Measurements from ENCODE around the gene PNRC1. TPM values are rescaled to one million over a fixed set of nuclear protein-coding genes. Genes with fewer than 3 reads are reported as not detected.
A peak's percentile ranks its signal among the peaks of the same experiment; 100 is the strongest.
"Not testable (repeated sequence)": the region's sequence is repeated elsewhere in the genome, so short reads cannot be mapped to it uniquely, and the experiment has no call there.

PNRC1 gene
- total RNA-seq, 1 experiment from 2014 or later, result 9.8 TPM

DNA sequence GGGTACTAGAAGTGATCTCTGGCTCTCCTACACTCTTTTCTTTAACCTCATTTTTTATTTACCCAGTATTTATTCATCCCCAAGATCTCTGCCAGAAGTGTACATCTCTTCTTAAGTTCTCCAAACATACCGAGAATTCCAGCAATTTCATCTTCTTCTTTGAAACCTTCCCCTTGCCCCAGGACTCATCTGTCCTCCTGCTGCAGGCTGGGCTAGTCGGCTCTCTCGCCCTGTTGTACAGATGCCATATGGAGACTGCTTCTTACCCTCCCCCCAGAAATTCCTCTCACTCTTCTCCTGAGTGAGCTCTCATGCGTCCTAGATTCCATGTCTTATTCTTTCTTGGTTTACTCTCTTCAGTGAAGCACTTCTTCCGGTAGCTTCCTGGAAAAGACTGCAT lies 21.9 kb upstream of the PNRC1 start:
- DNase-seq (ENCODE audit: low read depth), result no peak

DNA sequence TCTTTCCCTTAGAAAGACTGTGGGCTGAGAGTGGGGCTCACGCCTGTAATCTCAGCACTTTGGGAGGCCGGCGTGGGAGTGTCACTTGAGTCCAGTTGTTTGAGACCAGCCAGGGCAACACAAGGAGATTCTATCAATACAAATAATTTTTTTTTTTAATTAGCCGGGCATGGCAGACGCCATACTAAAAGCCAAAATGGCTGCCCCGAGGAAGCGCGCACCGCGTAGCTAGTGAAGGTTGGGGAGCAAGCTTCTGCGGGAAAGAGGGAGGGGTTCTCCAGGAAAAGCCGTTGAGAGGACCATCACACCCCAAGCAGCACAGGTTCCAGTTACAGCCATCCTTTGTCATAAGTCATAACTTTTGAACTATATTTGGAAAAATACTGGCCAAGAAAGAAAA lies 21.3 kb upstream of the PNRC1 start:
- DNase-seq (ENCODE audit: low read depth), result no peak

DNA sequence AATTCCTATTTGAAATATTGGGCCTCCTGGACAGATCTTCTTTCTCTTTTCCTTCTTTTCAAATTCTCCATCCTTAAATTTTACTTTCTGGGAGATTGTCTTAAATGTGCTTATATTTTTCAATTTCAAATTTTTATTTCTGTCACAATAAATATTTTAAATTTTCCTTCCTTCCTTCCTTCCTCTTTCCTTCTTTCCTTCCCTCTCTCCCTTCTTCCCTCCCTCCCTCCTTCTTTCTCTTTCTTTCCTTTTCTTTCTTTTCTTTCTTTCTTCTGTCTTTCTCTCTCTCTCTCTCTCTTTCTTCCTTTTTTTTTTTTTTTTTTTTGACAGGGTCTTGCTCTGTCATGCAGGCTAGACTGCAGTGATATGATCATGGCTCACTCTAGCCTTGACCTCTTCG lies 16.7 kb upstream of the PNRC1 start:
- DNase-seq (ENCODE audit: low read depth), result no peak

DNA sequence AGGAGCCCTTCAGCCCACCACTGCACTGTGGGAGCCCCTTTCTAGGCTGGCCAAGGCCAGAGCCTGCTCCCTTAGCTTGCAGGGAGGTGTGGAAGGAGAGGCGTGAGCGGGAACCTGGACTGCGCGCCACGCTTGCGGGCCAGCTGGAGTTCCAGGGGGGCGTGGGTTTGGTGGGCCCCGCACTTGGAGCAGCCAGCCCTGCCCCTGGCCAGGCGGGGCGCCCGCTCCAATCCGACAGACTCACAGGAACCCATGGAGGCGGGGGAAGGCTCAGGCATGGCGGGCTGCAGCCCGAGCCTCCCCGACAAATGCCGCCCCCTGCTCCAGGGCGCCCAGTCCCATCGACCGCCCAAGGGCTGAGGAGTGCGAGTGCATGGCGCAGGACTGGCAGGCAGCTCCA lies 15.6 kb upstream of the PNRC1 start:
- DNase-seq (ENCODE audit: low read depth), result not testable (repeated sequence)

DNA sequence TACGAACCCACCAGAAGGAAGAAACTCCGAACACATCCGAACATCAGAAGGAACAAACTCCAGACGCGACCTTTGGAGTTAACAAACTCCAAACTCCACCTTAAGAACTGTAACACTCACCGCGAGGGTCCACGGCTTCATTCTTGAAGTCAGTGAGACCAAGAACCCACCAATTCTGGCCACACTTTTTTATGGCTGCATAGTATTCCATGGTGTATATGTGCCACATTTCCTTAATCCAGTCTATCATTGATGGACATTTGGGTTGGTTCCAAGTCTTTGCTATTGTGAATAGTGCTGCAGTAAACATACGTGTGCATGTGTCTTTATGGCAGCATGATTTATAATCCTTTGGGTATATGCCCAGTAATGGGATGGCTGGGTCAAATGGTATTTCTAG lies 14.4 kb upstream of the PNRC1 start:
- DNase-seq (ENCODE audit: low read depth), result not testable (repeated sequence)

DNA sequence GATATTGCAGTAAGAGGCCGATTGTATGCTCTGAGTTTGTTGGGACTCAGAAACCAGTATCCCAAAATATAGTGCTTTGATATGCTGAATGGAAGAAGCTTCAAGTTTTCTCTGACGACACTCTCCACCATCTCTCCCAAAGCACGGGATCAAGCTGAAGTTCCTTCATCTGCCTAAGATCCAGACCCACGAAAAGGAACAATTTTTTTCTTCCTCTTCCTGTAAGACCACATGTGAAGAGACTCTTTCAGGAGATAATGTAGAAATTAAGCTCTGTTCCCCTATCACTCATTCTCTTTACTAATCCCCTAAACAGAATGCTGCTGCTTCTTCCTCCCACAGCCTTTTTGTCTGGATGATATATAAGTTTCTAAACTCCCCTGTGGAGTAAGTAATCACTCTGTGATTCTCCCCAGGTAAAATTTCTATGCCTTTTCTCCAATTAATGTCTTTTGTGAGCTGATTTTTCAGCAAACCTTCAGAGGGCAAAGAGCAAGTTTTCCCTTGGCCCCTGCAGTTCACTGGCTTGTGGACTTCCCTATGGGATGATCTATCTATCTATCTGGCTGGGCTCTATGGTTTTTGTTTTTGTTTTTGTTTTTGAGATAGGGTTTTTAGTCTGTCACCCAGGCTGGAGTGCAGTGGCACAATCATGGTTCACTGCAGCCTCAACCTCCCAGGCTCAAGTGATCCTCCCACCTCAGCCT lies 13.5 kb upstream of the PNRC1 start:
- DNase-seq (ENCODE audit: low read depth), result no peak

DNA sequence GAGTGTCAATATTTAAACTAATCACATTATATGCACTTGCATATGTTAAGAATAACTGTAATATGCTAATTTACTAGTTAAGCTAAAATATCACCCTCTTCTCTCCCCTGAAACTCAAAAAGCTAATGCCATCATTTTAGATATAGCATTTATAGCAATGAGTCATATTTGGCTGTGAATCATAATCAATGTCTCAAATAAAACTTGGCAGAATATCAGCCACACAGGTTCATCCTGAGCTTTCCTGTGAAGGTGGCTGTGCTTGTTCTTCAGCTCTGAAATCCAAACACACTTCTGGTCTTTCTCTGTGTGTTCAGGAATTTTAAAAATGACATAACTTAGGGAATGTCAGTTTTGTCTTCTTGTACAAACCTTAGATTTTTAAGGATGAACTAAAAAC lies 12.8 kb upstream of the PNRC1 start:
- DNase-seq (ENCODE audit: low read depth), result no peak

DNA sequence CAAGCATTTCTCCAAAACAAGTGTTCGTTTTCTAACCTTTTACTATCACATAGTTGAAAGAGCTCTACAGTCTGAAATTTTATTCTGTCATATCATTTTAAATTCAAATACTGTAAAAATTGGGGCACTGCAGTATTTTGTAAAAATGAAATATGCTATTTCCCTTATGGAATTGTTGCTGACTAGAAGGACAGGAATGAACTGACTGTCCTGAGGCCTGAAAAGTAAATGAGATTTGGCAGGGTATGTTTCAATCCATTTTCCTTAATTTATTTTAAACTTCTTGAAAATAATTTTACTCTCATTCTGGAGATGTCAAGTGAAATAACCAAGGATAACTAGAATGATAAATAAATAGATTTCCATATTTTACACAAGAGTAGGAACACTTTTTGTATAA lies 11.9 kb upstream of the PNRC1 start:
- no peak for DNase-seq (ENCODE audit: low read depth)

DNA sequence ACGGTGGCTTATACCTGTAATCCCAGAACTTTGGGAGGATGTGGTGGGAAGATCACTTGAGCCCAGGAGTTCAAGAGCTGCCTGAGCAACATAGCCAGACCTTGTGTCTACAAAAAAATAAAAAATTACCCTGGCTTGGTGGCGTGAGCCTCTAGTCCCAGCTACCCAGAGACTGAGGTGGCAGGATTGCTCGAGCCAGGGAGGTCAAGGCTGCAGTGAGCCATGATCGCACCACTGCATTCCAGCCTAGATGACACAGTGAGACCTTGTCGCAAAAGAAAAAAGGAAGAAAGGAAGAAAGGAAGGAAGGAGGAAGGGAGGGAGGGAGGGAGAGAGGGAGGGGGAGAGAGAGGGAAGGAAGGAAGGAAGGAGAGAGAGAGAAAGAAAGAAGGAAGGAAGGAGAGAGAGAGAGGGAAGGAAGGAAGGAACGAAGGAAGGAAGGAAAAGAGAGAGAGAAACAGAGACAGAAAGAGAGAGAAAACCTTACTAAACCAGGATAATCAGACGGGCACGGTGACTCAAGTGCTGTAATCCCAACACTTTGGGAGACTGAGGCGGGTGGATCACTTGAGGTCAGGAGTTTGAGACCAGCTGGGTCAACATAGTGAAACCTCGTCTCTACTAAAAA lies 10.9 kb upstream of the PNRC1 start:
- no peak for DNase-seq (ENCODE audit: low read depth)

DNA sequence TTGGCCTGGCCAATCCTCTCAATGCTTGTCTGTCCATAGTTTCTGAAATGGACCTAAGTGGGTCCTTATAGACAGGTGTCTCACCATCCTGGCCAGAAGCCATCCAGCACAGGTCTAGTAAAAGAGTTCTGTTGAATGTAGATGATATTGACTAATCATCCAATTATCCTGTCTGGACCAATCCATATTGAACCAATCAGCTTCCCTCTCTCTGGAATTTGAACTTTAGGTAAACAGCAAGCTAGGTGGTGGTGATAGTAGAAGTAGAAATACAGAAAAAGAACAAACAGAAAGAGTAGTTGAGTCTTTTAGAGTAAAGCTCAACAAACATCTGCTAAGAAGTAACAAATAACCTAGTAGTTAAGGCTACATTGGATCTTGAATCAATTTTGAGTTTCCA lies 9.5 kb upstream of the PNRC1 start:
- no peak for DNase-seq (ENCODE audit: low read depth)

DNA sequence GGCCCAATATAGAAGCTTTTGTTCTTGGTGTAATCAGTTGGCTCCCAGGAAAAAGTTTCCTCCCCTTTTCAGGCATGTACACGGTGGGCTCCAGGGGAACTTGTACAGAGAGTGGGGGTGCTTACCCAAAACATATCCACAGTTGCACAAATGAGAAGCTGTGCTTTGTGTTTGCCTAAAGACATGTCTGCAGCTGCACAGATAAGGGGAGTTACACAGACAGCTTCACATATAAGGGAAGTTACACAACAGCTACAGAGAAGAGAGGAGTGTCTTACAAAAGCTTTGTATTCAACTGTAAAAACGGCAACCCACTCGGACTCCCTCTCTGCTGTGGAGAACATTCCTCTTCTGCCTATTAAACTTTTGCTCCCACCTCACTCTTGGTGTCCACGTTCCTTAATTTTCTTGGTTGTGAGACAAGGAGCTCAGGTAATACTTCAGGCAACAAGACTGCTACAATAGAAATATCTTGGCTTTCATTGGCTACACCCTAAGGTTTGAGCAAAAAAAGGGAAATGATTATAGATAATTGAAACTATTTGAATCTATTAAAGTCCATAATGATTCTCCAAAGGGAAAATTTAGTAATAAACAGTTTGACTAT lies 7.4 kb upstream of the PNRC1 start:
- no peak for DNase-seq (ENCODE audit: low read depth)

DNA sequence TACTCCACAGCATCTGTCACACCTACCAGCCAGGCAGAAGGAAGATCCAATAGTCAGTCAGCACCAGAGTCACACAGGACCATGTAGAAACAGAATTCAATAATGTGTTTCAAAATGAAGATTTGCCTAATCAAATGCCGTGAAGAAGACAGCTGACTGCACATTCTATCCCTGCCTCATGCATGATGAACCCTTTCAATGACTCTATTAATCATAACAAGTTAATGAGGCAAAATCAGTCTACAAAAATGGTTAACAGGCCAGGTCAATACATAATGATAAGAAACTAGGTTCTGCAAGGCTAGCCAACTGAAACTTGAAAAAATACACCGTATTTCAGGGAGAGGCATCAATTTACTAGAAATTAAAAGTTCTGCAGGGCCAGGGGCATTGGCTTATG lies 6.7 kb upstream of the PNRC1 start:
- no peak for DNase-seq (ENCODE audit: low read depth)

DNA sequence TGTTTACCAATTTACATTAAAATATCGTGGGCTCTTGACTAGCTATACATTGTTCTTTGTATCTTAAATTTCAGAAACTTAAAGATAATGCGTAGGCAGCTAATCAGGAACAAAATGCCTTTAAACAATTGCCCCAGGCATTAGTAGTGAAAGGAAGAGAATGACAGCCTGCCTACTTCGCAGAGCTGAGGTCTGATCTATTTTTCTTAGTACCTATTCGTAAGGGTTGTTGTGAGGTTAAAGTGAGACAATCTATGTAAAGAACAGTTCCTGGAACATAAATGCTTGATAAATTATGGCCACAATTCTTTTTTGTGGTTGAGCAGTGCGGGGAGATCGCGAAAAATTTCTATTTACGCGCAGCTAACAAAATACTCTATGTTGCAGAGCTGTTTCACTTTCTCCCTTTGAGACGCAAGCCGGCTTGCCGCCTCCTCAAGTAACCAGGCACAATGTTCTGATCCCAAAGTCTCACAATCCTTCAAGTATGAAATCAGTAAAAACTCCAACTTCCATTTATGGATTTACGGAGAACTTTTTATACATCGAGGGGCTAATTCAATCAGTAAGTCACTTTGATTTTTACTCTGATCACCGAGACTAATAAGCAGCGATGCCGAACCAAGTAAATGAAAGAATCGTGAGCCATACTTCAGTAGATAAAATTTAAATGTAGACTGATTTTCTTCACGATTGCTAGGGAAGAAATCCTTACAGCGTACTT lies 878 bp upstream of the PNRC1 start:
- peak; percentile 52 for DNase-seq (ENCODE audit: low read depth)

DNA sequence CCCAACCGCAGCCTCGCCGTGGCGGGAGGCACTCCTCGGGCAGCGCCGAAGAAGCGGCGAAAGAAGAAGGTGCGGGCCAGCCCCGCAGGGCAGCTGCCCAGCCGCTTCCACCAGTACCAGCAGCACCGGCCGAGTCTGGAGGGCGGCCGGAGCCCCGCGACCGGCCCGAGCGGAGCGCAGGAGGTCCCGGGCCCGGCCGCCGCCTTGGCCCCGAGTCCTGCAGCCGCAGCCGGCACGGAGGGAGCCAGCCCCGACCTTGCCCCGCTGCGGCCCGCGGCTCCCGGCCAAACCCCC lies 525 bp downstream of the PNRC1 start:
- DNase-seq (ENCODE audit: low read depth), result peak; percentile 28

DNA sequence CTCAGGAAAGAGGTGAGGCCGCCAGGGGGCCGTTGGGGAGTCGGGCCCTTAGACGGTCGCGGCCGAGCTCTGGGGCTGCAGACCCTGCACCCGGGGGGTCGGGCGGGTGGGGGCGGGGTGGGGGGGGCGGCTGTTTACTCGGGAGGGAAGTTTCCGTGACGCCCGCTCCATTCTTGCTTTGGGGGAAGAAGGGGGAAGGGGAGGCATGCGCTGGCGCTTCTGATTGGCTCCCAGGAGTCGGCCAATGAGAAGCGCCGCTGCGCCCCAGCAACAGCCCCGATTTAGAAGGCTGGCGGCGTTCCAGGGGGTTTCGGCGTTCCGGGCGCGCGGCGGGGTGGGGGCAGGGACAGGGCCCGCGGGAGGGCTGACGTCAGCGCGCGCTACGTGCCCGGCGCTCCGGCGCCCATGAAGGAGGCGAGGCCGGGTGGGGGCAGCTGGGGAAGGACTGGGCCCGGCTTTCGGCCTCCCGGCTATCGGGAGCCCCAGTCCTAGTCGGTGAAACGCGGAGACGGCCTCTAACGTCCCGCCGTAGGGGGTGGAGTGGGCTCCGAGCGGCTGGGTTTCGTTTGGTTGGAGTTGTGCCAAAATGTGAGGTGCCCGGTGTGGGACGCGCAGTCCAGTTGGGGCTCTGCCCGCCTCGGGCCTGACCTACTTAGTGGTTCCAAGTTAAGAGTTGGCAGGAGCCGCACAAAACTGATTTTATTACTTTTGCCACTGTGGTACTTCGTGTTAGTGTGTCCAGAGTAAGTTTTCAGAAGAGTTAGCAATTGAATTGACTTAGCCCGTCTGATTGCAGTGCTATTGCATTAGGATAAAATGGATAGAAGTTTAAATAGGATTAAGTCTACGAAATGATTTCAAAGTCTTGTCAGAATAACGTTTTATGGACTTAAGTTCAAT lies 1.1 kb downstream of the PNRC1 start:
- DNase-seq (ENCODE audit: low read depth), result peak; percentile 95

DNA sequence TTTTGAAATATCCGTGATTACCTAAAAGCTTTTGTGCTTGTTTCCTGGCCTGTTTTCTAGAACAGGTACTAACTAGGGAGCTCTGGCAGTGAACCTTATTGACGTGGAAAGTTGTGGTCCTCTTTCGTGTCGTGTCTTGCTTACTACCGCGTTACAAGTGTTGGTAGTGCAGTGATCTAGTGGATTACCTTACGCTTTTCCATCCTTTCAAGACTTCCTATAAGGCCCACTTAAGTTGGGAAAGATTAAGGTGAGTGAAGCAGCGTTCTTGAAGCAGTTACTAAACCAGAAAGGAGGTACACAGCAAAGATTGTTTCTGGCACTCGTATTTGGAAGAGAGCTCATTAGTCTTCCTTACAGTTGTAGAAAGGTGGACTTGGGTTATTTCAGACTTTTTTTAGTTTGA lies 1.9 kb downstream of the PNRC1 start:
- DNase-seq (ENCODE audit: low read depth), result peak; percentile 9

DNA sequence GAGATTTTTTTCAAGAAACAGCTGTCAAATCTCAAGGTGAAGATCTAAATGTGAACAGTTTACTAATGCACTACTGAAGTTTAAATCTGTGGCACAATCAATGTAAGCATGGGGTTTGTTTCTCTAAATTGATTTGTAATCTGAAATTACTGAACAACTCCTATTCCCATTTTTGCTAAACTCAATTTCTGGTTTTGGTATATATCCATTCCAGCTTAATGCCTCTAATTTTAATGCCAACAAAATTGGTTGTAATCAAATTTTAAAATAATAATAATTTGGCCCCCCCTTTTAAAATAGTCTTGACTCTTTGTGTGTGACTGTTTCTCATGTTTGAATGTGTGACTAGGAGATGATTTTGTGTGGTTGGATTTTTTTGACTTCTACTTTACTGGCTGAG lies 4.0 kb downstream of the PNRC1 start:
- no peak for DNase-seq (ENCODE audit: low read depth)

DNA sequence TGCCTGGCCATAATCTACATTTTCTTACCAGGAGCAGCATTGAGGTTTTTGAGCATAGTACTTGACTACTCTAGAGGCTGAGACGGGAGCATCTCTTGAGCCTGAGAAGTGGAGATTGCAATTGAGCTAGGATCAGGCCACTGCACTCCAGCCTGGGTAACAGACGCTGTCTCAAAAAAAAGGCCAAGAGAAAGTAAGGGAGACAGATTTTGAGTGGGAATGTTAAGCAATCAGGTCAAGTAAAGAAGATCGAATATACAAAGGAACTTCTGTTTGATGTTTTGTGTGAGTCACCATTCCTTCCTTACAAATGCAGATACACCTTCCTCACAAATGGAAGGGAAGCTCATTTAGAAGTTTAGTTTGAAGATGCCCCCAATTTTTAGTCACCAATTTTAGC lies 4.4 kb downstream of the PNRC1 start:
- no peak for DNase-seq (ENCODE audit: low read depth)

DNA sequence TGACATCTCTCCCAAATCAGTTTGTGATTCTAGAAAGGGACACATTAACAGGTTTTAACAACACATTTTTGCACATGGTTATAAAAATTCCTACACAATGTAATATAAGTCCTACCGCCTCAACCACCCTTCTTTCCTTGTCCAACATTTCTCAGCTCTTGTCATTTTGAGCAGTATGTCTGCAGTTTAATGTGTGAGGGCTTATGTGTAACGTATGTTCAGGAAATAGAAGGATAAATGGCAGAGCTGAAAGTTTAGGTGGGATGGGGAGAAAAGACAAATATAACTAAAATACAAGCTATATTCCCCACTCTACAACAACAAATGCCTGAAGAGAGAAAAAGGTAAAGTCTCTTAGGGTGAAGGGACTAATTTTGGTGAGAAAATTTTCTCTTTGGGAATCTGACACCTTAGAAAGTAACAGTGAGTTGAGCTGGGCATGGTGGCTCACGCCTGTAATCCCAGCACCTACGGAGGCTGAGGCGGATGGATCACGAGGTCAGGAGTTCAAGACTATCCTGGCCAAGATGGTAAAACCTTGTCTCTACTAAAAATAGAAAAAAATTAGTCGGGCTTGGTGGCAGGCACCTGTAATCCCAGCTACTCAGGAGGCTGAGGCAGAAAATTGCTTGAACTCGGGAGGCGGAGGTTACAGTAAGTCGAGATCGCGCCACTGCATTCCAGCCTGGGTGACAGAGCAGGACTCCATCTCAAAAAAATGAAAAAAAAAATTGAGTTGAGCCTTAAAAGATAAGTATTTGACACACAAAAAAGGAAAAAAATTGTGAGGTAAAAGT lies 5.1 kb downstream of the PNRC1 start:
- no peak for DNase-seq (ENCODE audit: low read depth)

DNA sequence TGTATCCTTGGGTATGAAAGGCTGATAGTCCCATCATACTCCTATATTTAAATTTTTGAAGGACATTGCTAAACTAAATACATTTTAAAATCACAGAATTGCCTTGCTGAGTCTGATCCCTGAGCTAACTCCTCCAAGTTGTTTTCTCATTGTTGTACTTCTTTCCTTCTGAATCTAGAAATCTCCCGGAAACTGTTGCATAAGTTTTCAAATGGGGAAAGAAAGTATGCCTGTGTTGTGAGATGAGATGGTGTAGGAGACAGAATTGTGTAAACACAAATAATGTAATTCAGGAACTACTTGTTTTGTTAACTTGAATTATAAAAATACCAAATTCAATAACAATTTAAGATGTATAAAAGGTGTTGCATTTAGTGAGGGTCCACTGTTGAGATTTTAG lies 7.3 kb downstream of the PNRC1 start:
- no peak for DNase-seq (ENCODE audit: low read depth)

DNA sequence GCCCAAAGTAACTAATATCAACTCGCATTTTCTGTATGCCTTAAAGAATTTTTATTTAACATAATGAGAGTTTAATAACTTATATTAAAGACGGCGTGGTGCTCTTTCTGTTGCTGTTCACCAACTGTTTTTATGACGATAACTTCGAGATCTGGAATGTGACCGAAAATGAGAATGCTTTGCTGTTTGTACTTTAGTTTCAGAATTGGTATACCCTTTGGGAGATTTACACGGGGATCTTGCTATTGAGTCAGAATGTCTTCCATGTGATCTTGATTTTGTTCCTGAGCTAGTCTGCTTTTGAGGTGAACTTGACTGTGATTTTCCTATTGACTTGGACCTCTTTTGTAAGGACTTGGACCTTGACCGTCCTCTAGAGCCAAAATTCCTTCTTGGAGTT lies 17.9 kb downstream of the PNRC1 start:
- DNase-seq (ENCODE audit: low read depth), result no peak

Measured in Daoy (cell line).